Esophagus muscularis mucosa (tissue), 3 donors: Measurements from ENCODE around the gene DAZAP1.

ENCODE experiments used
- CTCF ChIP-seq, 3 experiments: fragments of 200-600 bp in 2 of 3; fragments of 450-650 bp in 1 of 3; sonication (generic) in 2 of 3; IDR thresholded peaks; one replicate each; pipeline ENCODE4 v1.5.1; 2017 to 2019; ENCODE audit warnings: antibody characterized with exemption in 3 of 3, mild to moderate bottlenecking in 2 of 3, moderate library complexity in 1 of 3
- POLR2A ChIP-seq: fragments of 450-650 bp; IDR thresholded peaks from one replicate; pipeline ENCODE4 v1.6.1; 2017; ENCODE audit warnings: antibody characterized with exemption, moderate library complexity, mild to moderate bottlenecking, low read depth
- POLR2AphosphoS5 ChIP-seq, 2 donors: sonication (generic); formaldehyde crosslinking; IDR thresholded peaks; one replicate each; pipeline ENCODE4 v1.6.1; 2017; ENCODE audit warnings: antibody characterized with exemption in 2 of 2

- TF ChIP-seq POLR2A (no peak), CTCF (IDR thresholded peaks at IDR 0.05) (no peak), POLR2AphosphoS5 (IDR thresholded peaks at IDR 0.05) (no peak)
These were observed at the start of gene DAZAP1 for GRCh38 chr19:1407528-1408299.
